ENCODE data around the gene FALEC.
A peak's percentile ranks its signal among the peaks of the same experiment; 100 is the strongest.

The FALEC gene

GRCh38 chr1:150515328-150516049, at the start of gene FALEC:
TSS of gene FALEC (plus strand) at chr1:150515752.
- DNase-seq = peak; percentile 85

GRCh38 chr1:150466964-150467363, 48.6 kb upstream of the FALEC start:
- no peak for DNase-seq

DNA sequence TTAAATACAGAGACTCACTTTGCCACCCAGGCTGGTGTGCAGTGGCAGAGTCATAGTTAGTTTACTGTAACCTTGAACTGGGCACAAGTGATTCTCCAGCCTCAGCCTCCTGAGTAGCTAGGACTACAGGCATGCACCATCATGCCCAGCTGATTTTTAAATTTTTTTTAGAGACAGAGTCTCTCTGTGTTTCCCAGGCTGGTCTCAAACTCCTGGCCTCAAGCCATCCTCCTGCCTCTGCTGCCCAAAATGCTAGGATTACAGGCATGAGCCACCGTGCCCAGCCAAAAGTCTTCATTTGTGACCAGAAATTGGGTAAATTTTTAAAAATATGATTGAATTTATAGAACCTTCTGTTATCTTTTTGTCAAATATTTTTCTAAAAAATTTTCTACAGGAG, 46.3 kb upstream of the FALEC start:
- DNase-seq = no peak

DNA sequence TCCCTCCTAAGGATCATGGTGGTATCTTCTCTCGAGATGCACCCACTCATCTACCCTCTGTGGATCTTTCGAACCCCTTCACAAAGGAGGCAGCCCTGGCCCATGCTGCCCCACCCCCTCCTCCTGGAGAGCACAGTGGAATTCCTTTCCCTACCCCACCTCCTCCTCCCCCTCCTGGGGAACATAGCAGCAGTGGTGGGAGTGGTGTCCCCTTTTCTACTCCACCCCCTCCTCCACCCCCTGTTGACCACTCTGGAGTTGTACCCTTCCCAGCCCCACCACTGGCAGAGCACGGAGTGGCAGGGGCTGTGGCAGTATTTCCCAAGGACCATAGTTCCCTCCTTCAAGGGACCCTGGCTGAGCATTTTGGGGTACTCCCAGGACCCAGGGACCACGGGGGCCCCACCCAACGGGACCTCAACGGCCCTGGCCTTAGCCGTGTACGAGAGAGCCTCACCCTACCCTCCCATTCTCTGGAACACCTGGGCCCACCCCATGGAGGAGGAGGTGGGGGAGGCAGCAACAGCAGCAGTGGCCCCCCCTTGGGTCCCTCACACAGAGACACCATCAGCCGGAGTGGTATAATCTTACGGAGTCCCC, 42.9 kb upstream of the FALEC start:
- DNase-seq = no peak

DNA sequence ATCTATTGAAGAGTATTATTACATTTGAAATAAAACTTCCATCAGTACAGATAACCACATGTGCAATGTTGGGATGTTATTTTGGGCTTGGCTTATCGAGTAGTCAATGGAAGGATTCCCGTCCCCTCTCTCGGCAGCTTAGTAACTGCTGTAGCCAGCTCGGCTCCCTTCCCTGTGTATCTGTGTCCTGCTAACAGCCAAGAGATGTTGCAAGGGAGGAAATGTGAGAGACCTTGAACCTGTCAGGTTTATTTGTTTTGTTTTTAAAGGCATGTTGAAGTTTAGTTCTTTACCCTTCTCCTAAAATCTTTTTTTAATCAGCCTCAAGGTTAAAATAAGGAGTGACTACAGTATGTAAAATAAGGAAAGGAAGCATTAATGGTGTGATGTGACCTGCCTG, 41.9 kb upstream of the FALEC start:
- no peak for DNase-seq

DNA sequence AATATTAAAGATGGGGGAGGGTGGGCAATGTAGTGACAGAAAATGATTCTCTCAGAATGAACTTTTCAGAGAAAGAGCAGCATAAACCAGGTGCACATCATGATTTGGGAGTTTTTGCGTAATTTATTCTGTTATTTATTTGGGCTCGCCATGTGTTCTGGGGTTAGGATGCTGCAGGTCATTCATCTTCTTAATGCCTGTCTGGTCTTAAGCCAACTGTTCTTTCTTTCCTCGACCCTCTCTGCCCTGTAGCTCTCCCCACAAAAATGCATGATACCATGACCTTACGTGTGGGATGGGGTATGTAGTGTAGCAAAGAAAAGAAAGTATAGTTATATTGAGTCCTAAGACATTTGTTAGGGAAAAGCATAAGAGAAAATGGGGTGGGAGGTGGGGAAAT, 40.7 kb upstream of the FALEC start:
- no peak for DNase-seq

DNA sequence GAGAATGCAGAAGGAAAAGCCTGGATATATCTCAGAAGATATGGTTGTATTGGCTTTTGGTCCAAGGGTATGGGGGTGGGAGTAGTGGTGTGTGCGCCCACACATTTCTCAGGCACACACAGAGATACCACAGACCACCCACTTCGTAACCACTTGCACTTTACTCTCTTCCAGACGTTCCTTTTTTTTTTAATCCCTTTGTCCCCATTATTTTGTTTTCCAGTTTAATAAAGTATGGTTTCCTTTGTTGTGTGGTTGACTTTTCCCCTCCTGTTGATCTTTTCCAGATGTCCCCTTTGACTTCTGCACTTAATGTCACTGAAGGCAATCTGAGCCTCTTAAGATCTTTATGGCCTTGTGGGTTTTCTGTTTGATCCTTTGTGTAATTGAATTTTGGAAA, 38.8 kb upstream of the FALEC start:
- no peak for DNase-seq

- no peak for DNase-seq
Observed at GRCh38 chr1:150477320-150477719, 38.2 kb upstream of the FALEC start.

DNA sequence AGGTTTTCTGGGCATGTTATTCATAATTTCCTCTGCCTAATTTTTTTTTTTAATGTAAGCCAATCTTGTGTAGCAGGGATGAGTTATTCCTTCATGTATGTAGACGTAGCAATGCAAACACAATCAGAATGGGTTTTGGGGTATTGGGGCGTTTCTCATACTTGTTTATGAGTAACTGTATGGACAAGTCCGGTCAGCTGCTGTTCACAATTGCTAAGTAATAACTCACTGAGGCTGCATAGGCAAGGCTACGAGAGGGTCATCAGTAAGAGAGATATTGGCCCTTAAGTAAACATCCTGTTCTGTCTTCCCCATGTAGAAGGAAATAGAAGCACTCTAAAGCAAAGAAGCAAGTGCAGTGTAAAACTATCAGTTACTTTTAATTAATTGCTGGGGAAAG, 37.8 kb upstream of the FALEC start:
- no peak for DNase-seq

GRCh38 chr1:150479370-150479769, 36.2 kb upstream of the FALEC start:
- DNase-seq = no peak

GRCh38 chr1:150479927-150480352, 35.6 kb upstream of the FALEC start:
- no peak for DNase-seq

GRCh38 chr1:150484431-150484830, 31.1 kb upstream of the FALEC start:
- DNase-seq = no peak

GRCh38 chr1:150484861-150485260, 30.7 kb upstream of the FALEC start:
- no peak for DNase-seq

DNA sequence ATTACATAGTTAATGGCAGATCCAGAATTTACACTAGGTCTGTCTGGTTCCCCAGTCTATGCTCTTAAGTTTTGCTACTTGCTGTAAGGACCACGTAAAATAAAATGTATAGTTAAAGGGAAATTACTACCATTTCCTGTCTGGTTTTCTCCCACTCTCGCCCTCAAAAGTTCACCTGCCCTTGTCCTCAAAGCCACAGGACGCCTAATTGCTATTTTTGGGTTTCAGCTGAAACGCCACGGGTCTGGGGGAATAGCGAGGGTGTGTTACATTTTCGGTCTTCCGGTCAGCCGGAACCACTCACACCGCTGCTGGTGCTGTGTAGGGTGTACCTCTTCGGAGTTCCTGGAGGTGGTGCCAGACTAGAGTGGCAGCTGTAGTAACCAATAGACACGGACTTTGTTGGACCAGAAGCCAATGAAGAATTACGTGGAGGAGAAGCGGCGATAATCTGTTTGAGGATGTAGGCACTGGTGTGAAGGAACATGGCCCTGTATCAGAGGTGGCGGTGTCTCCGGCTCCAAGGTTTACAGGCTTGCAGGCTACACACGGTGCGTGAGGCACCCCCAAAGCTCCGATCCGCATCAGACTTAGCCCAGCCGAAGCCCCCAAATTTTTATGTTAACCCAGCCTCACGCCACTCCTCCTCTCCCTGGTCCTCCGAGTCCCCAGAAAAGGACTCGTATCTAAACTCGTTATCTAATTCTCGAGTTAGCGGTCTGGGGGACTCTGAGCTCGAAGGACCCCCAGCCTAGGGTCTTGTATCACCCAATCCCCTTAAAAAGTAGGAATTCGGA, 28.4 kb upstream of the FALEC start, which contains the start of gene TARS2:
TARS2 (plus strand) TSS at position 454 of the 797 bp plus-strand sequence; CDS start at position 486, 32 bp downstream.
- peak; percentile 89 for DNase-seq

DNA sequence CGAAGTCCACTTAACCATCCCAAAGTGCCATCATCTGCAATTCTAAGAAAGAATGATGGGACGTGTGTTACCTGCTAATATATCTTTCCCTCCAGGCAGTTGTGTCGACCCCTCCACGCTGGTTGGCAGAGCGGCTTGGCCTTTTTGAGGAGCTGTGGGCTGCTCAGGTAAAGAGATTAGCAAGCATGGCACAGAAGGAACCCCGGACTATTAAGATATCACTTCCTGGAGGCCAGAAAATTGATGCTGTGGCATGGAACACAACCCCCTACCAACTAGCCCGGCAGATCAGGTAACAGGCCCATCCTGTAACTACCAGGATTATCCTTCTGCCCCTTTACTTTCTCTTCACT, 27.8 kb upstream of the FALEC start:
- peak; percentile 2 for DNase-seq

GRCh38 chr1:150493175-150493574, 22.4 kb upstream of the FALEC start:
- no peak for DNase-seq

DNA sequence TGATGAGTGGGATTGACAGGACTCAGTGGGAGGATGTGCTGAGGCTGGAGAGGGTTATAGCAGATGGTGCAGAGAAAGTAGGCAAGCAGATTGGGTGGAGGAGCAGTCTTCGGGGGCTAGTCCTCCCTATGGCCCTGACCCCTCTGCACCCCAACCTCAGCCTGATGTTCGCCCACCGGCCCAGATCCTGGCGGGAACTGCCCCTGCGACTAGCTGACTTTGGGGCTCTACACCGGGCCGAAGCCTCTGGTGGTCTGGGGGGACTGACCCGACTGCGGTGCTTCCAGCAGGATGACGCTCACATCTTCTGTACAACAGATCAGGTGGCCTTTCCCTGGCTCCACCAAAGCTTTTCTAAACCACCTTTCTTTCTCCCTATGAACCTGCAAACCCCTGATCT, 17.2 kb upstream of the FALEC start:
- DNase-seq = no peak

- no peak for DNase-seq
Observed at GRCh38 chr1:150505431-150505830, 10.1 kb upstream of the FALEC start.

- no peak for DNase-seq
Observed at GRCh38 chr1:150507912-150508864, 7.4 kb upstream of the FALEC start, which contains the start of gene ECM1. TSS of gene ECM1 (plus strand) at chr1:150508109. CDS start at chr1:150508210, 101 bp downstream.

- no peak for DNase-seq
Observed at GRCh38 chr1:150508982-150509381, 6.6 kb upstream of the FALEC start.

DNA sequence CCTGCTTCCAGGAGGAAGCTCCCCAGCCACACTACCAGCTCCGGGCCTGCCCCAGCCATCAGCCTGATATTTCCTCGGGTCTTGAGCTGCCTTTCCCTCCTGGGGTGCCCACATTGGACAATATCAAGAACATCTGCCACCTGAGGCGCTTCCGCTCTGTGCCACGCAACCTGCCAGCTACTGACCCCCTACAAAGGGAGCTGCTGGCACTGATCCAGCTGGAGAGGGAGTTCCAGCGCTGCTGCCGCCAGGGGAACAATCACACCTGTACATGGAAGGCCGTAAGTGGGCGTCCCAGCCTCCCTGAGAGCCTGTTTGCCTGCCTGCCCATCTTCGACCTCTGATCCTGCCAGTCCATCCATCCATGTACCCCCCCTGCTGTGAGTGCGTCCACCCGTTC, 4.0 kb upstream of the FALEC start:
- no peak for DNase-seq

DNA sequence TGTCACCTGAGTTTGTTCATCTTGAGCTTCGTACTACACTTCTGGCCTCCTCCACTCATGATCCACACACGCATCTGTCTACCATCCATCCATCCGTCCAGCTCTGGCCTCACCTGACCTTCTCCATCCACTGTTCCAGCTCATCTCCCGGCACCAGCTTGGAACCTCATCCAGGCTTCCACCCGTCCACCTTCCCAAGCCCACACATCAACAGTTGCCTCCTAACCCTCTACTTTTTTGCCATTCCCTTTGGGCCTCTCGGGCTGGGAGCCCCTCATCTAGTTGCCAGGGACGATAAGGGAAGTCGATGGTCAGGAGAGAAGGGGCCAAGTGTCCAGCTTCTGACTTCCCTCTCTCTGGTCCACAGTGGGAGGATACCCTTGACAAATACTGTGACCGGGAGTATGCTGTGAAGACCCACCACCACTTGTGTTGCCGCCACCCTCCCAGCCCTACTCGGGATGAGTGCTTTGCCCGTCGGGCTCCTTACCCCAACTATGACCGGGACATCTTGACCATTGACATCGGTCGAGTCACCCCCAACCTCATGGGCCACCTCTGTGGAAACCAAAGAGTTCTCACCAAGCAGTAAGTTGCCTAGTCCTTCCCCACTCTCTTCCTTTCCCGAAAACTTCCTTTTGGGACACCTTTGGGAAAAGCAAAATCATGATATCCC, 3.4 kb upstream of the FALEC start:
- no peak for DNase-seq

Measured in activated effector memory CD4-positive, alpha-beta T cell treated with Interleukin-2 at 50 U/mL for 16 hours (primary cell).